OCI-LY3 (cell line): ENCODE measurements around the gene PREP.
A peak's percentile ranks its signal among the peaks of the same experiment; 100 is the strongest.

Experiments
- H2AFZ ChIP-seq: fragments of 200-600, 300-600 bp; shearing (Covaris generic); 2 replicates; pipeline ENCODE4 v1.6.0; 2014; ENCODE audit warnings: antibody characterized with exemption, low read depth, low read length
- H3K27ac ChIP-seq: fragments of 200-600, 300-600 bp; sonication (generic); 2 replicates; pipeline ENCODE4 v1.5.1; 2014; ENCODE audit warnings: mild to moderate bottlenecking, low read length, moderate library complexity, mixed read lengths
- H3K27me3 ChIP-seq: fragments of 200-600, 300-600 bp; sonication (generic); 2 replicates; pipeline ENCODE4 v1.6.1; 2014; ENCODE audit warnings: low read depth, low read length, mixed read lengths
- H3K36me3 ChIP-seq: fragments of 200-600, 300-600 bp; sonication (generic); replicated peaks from 2 replicates; pipeline ENCODE3; 2014; ENCODE audit warnings: low read depth, low read length, mixed read lengths
- H3K4me1 ChIP-seq: fragments of 300-600, 200-600 bp; sonication (generic); 2 replicates; pipeline ENCODE4 v1.6.1; 2014; ENCODE audit warnings: low read length, mixed read lengths
- H3K4me2 ChIP-seq: fragments of 200-600, 300-600 bp; sonication (generic); 2 replicates; pipeline ENCODE4 v1.6.1; 2014; ENCODE audit warnings: low read length, mixed read lengths
- H3K4me3 ChIP-seq: fragments of 300-600, 200-600 bp; sonication (generic); 2 replicates; pipeline ENCODE4 v1.5.1; 2014; ENCODE audit warnings: antibody characterized with exemption, mild to moderate bottlenecking, low read length, moderate library complexity
- H3K79me2 ChIP-seq: fragments of 300-600, 200-600 bp; shearing (Covaris generic); 2 replicates; pipeline ENCODE4 v1.6.1; 2014; ENCODE audit warnings: mild to moderate bottlenecking, low read length, mixed read lengths
- H3K9ac ChIP-seq: fragments of 300-600, 200-600 bp; shearing (Covaris generic); 2 replicates; pipeline ENCODE4 v1.6.0; 2014; ENCODE audit warnings: mild to moderate bottlenecking, low read length, moderate library complexity
- H3K9me3 ChIP-seq: fragments of 200-600, 300-600 bp; shearing (Covaris generic); 2 replicates; pipeline ENCODE4 v1.6.1; 2014; ENCODE audit warnings: low read length, mixed read lengths; ENCODE audit not compliant: insufficient read depth
- H4K20me1 ChIP-seq: fragments of 200-600, 300-600 bp; sonication (generic); 2 replicates; pipeline ENCODE4 v1.6.1; 2016; ENCODE audit warnings: low read length, mixed read lengths; ENCODE audit not compliant: insufficient read depth
- EZH2phosphoT487 ChIP-seq: fragments of 200-600 bp; shearing (Covaris generic); IDR thresholded peaks from 2 replicates; pipeline ENCODE4 v1.6.1; 2018; ENCODE audit warnings: antibody characterized with exemption, mixed run types, low read depth
- TF ChIP-seq, protein P1 (sequence below): fragments of 200-600, 300-600 bp; sonication (generic); IDR thresholded peaks from 2 replicates; pipeline ENCODE4 v1.5.1; 2014; ENCODE audit warnings: antibody characterized with exemption, low read length, low read depth

PREP gene

DNA sequence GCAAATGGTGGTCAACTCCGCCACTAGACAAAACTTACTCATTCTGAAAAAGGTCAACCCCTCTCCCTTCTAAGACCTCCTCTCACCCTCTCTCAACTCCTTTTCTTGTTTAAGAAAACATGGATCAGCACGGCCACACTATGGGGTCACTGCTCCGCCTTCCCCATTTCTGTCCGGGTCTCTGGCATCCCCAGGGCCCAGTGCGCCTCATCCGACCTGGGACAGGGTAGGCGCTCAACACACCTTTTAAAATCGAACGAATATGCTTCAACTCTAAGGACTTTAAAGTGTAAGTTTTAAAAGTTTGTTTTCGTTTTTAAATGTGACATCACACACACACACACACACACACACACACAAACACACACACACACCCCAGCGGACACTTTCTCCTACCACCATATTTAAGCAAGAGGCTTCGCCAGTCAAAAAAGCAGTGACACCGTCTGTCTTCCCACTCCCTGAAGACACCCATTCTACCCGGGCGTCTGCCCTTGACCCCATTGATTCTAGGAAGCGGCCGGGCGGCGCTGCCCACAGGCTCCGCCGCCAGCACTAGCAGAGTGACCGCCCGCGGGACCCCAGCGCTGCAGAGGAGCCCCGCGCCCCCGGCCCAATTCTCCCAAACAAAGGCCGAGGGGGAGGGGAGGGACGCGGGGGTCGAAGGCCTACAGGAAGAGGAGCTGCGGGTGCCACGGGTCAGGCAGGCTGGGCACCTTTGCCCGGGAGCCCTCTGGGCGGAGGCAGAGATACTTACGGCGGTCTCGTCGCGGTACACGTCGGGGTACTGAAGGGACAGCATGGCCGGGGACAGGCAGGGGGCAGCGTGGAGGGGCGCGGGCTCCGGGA, 568 bp downstream of the PREP start:
- H3K27ac ChIP-seq = peak overlapping the region; percentile 26; the same call in 1 of the 2 replicates
- peak overlapping the region; percentile 93 for H3K4me2 ChIP-seq
- peaks cover 20% of the 10 kb centered on the region for H3K4me1 ChIP-seq
- no peaks in the 10 kb centered on the region for H3K27me3 ChIP-seq
- no peaks in the 10 kb centered on the region for H3K36me3 ChIP-seq
- peaks cover 52% of the 10 kb centered on the region for H3K79me2 ChIP-seq
- H2AFZ ChIP-seq = peak overlapping the region; percentile 77
- TF ChIP-seq EZH2phosphoT487 = no peak
- TF ChIP-seq, protein P1, sequence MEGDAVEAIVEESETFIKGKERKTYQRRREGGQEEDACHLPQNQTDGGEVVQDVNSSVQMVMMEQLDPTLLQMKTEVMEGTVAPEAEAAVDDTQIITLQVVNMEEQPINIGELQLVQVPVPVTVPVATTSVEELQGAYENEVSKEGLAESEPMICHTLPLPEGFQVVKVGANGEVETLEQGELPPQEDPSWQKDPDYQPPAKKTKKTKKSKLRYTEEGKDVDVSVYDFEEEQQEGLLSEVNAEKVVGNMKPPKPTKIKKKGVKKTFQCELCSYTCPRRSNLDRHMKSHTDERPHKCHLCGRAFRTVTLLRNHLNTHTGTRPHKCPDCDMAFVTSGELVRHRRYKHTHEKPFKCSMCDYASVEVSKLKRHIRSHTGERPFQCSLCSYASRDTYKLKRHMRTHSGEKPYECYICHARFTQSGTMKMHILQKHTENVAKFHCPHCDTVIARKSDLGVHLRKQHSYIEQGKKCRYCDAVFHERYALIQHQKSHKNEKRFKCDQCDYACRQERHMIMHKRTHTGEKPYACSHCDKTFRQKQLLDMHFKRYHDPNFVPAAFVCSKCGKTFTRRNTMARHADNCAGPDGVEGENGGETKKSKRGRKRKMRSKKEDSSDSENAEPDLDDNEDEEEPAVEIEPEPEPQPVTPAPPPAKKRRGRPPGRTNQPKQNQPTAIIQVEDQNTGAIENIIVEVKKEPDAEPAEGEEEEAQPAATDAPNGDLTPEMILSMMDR = no peak
- peak overlapping the region; percentile 89 for H3K9ac ChIP-seq
- peak overlapping the region; percentile 100 for H3K4me3 ChIP-seq
- H3K9me3 ChIP-seq = no peaks in the 10 kb centered on the region
- H4K20me1 ChIP-seq = peaks cover 11% of the 10 kb centered on the region

DNA sequence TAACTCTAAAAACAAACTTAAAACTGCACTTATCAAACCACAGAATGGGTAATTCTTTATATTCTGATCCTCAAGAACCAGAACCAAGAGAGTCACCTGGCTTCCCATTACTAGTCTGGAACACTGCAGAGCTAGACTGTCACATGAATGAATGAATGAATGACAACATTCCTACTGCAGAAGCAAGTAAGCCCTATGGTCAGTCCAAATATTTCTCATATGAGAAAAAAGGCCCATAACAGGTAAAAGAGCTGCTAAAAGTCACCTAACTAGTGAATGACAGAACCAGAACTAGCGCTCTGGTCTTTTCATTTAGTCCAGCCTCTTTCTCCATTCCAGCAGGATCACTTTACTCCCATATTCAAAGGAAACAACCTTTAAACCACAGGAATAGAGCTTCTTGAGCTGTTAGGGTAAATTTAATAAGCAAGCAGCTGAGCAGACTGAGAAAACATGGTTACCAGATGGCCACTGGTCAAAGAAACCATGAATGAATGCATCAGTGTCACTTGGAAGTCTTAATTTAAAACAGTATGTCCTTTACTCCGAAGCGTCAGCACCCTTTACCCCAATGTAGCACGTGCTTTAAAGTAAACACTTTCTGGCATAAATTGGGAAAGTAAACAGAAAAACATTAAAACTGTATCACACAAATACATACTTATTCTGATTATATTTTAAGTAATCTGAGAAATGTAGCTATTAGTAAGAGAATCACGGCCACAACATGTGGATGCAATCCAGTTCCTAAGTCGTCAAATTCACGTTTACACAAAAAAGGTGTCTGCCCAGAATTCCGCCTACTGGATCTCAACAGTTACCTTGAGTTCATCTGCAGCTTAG, 1.4 kb downstream of the PREP start:
- Histone ChIP-seq H3K4me2 (peak overlapping the region; percentile 93), H3K4me1 (peaks cover 20% of the 10 kb centered on the region), H3K4me3 (peak overlapping the region; percentile 100), H3K27me3 (no peaks in the 10 kb centered on the region), H4K20me1 (peaks cover 11% of the 10 kb centered on the region), H3K36me3 (no peaks in the 10 kb centered on the region), H3K79me2 (peaks cover 52% of the 10 kb centered on the region), H2AFZ (no peak overlapping the region), H3K27ac (no peak overlapping the region), H3K9ac (peak overlapping the region; percentile 89), H3K9me3 (no peaks in the 10 kb centered on the region)
- TF ChIP-seq EZH2phosphoT487 = no peak
- TF ChIP-seq, protein P1 = no peak

DNA sequence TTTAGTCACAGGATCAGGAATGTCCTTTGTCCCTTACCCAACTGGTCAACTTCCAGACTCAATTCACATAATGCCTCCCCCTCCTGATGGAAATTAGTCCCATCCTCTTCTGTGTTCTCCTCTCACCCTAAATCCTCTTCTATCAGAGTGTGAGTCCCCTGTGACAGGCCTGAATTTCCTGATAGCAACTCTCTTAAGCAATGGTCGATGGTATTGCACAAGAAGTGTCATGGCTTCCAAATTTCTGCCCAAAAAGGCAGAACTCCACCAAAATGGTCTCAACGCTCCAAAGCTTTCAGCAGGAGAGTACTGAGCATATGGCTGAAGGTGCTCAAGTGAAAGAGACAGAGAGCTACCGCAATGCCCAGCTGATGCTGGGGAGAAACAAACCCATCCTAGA, 2.4 kb downstream of the PREP start:
- H3K27ac ChIP-seq = no peak overlapping the region
- H3K79me2 ChIP-seq = peaks cover 52% of the 10 kb centered on the region
- TF ChIP-seq, protein P1 = no peak
- no peak for TF ChIP-seq EZH2phosphoT487
- no peaks in the 10 kb centered on the region for H3K27me3 ChIP-seq
- no peaks in the 10 kb centered on the region for H3K36me3 ChIP-seq
- no peak overlapping the region for H3K4me2 ChIP-seq
- no peak overlapping the region for H2AFZ ChIP-seq
- no peak overlapping the region for H3K9ac ChIP-seq
- peaks cover 11% of the 10 kb centered on the region for H4K20me1 ChIP-seq
- H3K9me3 ChIP-seq = no peaks in the 10 kb centered on the region
- H3K4me3 ChIP-seq = no peak overlapping the region
- peaks cover 20% of the 10 kb centered on the region for H3K4me1 ChIP-seq

DNA sequence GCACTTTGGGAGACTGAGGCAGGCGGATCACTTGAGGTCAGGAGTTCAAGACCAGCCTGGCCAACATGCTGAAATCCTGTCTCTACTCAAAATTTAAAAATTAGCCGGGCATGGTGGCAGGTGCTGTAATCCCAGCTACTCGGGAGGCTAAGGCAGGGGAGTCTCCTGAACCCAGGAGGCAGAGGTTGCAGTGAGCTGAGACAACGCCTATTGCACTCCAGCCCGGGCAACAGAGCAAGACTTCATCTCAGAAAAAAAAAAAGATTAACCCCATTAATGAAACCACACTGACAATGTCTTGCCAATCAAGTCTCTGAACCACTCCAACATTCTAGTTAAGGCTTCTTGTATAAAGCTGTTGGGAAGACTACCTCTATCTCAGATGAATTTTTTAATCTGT, 4.0 kb downstream of the PREP start:
- no peak overlapping the region for H3K27ac ChIP-seq
- no peak overlapping the region for H3K9ac ChIP-seq
- peaks cover 3% of the 10 kb centered on the region for H3K36me3 ChIP-seq
- peaks cover 11% of the 10 kb centered on the region for H4K20me1 ChIP-seq
- peaks cover 52% of the 10 kb centered on the region for H3K79me2 ChIP-seq
- no peaks in the 10 kb centered on the region for H3K9me3 ChIP-seq
- no peak for TF ChIP-seq EZH2phosphoT487
- TF ChIP-seq, protein P1 = no peak
- no peak overlapping the region for H3K4me3 ChIP-seq
- H2AFZ ChIP-seq = no peak overlapping the region
- H3K4me1 ChIP-seq = peaks cover 18% of the 10 kb centered on the region
- H3K27me3 ChIP-seq = no peaks in the 10 kb centered on the region
- no peak overlapping the region for H3K4me2 ChIP-seq
